ENCODE data around the gene GPC5.

Gene GPC5

DNA sequence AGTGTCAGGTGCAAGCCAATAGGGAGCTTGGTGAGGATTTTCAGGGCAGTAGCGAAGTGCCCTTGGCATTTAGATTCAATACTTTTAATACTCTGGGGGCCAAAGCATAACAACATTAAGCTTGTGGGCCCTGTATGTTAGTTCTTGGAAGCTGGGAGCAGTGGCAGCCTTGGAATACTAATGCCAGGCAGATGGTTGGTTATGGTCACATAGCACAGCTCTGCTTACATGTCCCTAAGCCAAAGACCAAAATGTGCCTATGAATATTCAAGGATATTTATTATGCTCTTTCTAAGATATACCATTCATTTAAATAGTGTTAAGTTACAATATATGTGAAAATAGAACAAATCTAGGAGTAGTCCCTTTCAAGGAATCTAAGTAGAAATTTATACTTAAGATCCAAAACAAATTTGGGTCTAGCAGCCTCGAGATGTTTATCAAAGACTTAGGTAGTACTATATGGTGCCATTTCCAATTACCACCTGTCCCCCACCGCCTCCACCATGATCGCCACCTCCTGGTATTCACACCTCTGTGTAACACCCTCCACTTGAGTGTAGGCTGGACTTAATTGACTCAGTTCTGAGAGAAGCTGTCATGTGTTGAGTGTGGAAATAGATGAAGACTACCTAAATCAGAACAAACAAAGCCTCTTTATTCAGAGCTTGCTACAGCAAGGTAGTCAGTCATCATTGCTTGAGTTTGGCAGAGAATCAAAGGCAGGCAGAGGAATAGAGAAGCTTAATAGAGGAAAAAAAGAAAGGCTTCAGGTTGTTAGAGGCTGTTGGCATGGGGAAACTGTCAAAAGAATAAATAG, 261.0 kb downstream of the GPC5 start:
- Histone ChIP-seq H3K4me3 (ENCODE audit: low read depth, low read length) (no peak overlapping the region), H3K4me1 (ENCODE audit: control insufficient read depth, insufficient read depth, low read length) (no peaks in the 10 kb centered on the region), H3K9me3 (ENCODE audit: control insufficient read depth, insufficient read depth, low read depth, low read length) (no peaks in the 10 kb centered on the region), H3K36me3 (ENCODE audit: control insufficient read depth in 2 of 2, insufficient read depth in 1 of 2, low read length in 2 of 2) (no peaks in the 10 kb centered on the region), H3K27ac (ENCODE audit: extremely low read depth, low read depth, low read length) (no peak overlapping the region)
- TF ChIP-seq ZNF391 (tag by site-specific recombination; IDR thresholded peaks at IDR 0.05; ENCODE audit: borderline replicate concordance, low read depth) (no peak), ZNF670 (tag by site-specific recombination; IDR thresholded peaks at IDR 0.05; ENCODE audit: low read depth) (no peak), ZNF350 (tag by site-specific recombination; IDR thresholded peaks at IDR 0.05) (no peak), ZFHX2 (tag by site-specific recombination; conservative IDR thresholded peaks at IDR 0.05) (no peak), TRIM28 (IDR thresholded peaks at IDR 0.05; ENCODE audit: borderline replicate concordance, low read length) (no peak)
- TF ChIP-seq, protein P1, sequence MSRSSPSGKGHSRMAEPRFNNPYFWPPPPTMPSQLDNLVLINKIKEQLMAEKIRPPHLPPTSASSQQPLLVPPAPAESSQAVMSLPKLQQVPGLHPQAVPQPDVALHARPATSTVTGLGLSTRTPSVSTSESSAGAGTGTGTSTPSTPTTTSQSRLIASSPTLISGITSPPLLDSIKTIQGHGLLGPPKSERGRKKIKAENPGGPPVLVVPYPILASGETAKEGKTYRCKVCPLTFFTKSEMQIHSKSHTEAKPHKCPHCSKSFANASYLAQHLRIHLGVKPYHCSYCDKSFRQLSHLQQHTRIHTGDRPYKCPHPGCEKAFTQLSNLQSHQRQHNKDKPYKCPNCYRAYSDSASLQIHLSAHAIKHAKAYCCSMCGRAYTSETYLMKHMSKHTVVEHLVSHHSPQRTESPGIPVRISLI (tag by site-specific recombination; IDR thresholded peaks at IDR 0.05) = no peak
- TF ChIP-seq, protein P2, sequence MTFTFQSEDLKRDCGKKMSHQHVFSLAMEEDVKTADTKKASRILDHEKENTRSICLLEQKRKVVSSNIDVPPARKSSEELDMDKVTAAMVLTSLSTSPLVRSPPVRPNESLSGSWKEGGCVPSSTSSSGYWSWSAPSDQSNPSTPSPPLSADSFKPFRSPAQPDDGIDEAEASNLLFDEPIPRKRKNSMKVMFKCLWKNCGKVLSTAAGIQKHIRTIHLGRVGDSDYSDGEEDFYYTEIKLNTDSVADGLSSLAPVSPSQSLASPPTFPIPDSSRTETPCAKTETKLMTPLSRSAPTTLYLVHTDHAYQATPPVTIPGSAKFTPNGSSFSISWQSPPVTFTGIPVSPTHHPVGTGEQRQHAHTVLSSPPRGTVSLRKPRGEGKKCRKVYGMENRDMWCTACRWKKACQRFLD (tag by site-specific recombination; IDR thresholded peaks at IDR 0.05) = no peak
- POLR2A ChIA-PET = no interaction called here
- CTCF ChIA-PET = interaction anchor here (0.6 to 1.3 kb wide), 2 partner anchors 12 to 309 kb away, joined by 3 read pairs; no protein-coding TSS in a partner anchor

DNA sequence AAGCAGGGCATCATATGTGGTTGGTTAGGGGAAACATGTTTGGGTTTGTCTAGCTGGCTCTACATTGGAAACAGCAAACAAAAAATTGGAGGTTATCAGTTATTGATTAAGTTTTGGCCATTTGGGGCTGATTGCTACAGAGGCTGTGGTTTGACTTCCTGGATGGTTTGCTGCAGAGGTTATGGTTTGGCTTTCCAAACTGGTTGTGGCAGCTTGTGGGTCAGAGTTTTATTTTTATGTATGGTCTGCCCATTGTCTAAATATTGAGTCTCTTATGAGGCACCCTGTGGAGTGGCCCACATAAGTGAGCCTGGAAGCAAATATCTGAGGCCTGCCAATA, 261.6 kb downstream of the GPC5 start:
- Histone ChIP-seq H3K9me3 (ENCODE audit: control insufficient read depth, insufficient read depth, low read depth, low read length) (no peaks in the 10 kb centered on the region), H3K4me3 (ENCODE audit: low read depth, low read length) (no peak overlapping the region), H3K27ac (ENCODE audit: extremely low read depth, low read depth, low read length) (no peak overlapping the region), H3K36me3 (ENCODE audit: control insufficient read depth in 2 of 2, insufficient read depth in 1 of 2, low read length in 2 of 2) (no peaks in the 10 kb centered on the region), H3K4me1 (ENCODE audit: control insufficient read depth, insufficient read depth, low read length) (no peaks in the 10 kb centered on the region)
- ChIA-PET CTCF (interaction anchor here (0.6 to 1.3 kb wide), 2 partner anchors 13 to 310 kb away, joined by 3 read pairs; no protein-coding TSS in a partner anchor), POLR2A (no interaction called here)
- TF ChIP-seq ZNF473 (tag by site-specific recombination; IDR thresholded peaks at IDR 0.05) = no peak
- no peak for TF ChIP-seq ZNF596 (tag by site-specific recombination; IDR thresholded peaks at IDR 0.05)
- TF ChIP-seq OVOL3 (tag by site-specific recombination; IDR thresholded peaks at IDR 0.05) = no peak
- no peak for TF ChIP-seq MZF1 (tag by site-specific recombination; IDR thresholded peaks at IDR 0.05; ENCODE audit: borderline replicate concordance)
- no peak for TF ChIP-seq ZNF629 (tag by site-specific recombination; IDR thresholded peaks at IDR 0.05)
- TF ChIP-seq ZNF530 (tag by site-specific recombination; IDR thresholded peaks at IDR 0.05; ENCODE audit: low read depth) = no peak
- TF ChIP-seq SCRT1 (tag by site-specific recombination; IDR thresholded peaks at IDR 0.05; ENCODE audit: borderline replicate concordance) = no peak
- TF ChIP-seq ZNF138 (tag by site-specific recombination; IDR thresholded peaks at IDR 0.05; ENCODE audit: borderline replicate concordance) = no peak
- TF ChIP-seq ZNF571 (tag by site-specific recombination; IDR thresholded peaks at IDR 0.05) = no peak
- TF ChIP-seq KLF1 (tag by site-specific recombination; IDR thresholded peaks at IDR 0.05) = no peak
- TF ChIP-seq ZNF561 (tag by site-specific recombination; IDR thresholded peaks at IDR 0.05; ENCODE audit: borderline replicate concordance) = no peak
- TF ChIP-seq, protein P3, sequence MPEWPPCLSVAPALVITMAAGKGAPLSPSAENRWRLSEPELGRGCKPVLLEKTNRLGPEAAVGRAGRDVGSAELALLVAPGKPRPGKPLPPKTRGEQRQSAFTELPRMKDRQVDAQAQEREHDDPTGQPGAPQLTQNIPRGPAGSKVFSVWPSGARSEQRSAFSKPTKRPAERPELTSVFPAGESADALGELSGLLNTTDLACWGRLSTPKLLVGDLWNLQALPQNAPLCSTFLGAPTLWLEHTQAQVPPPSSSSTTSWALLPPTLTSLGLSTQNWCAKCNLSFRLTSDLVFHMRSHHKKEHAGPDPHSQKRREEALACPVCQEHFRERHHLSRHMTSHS (tag by site-specific recombination; IDR thresholded peaks at IDR 0.05) = no peak
- TF ChIP-seq ZNF664 (tag by site-specific recombination; IDR thresholded peaks at IDR 0.05) = no peak
- no peak for TF ChIP-seq ZNF155 (tag by site-specific recombination; IDR thresholded peaks at IDR 0.05)
- TF ChIP-seq, protein P4, sequence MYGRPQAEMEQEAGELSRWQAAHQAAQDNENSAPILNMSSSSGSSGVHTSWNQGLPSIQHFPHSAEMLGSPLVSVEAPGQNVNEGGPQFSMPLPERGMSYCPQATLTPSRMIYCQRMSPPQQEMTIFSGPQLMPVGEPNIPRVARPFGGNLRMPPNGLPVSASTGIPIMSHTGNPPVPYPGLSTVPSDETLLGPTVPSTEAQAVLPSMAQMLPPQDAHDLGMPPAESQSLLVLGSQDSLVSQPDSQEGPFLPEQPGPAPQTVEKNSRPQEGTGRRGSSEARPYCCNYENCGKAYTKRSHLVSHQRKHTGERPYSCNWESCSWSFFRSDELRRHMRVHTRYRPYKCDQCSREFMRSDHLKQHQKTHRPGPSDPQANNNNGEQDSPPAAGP (tag by site-specific recombination; IDR thresholded peaks at IDR 0.05) = no peak

All from HEK293 (cell line).